B cell (primary cell): ENCODE data around the gene WIPF1.

ENCODE experiments used
- EZH2 ChIP-seq: IDR thresholded peaks from 2 replicates; pipeline ENCODE4 v1.6.1; 2012; ENCODE audit warnings: borderline replicate concordance, low read depth, mild to moderate bottlenecking, moderate library complexity, low read length; ENCODE audit not compliant: insufficient read depth, poor library complexity, severe bottlenecking
- TF ChIP-seq, protein P1 (sequence below): fragments of 200-600 bp; IDR thresholded peaks from one replicate; pipeline ENCODE4 v1.8.0; 2022; ENCODE audit warnings: antibody characterized with exemption, mild to moderate bottlenecking

DNA sequence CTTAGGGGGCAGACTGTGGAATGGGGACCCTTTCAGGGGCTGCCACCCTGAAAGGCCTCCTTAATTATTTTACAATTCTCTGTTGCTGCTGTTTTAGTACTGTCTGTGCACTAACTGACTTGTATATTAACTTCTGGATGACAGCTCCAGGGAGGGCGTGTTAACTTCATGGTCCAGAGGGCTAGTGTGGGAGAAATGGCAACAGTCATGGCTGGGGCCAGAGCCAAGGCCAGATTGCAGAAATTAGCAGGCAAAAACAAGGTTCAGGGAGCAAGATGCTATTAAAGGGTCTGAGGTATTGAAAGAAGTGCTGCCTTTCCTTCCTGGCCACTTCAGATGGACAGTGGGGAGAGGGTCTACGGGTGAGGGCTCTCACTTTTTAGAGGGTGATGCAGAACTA is 9.1 kb downstream of the WIPF1 start:
- TF ChIP-seq, protein P1, sequence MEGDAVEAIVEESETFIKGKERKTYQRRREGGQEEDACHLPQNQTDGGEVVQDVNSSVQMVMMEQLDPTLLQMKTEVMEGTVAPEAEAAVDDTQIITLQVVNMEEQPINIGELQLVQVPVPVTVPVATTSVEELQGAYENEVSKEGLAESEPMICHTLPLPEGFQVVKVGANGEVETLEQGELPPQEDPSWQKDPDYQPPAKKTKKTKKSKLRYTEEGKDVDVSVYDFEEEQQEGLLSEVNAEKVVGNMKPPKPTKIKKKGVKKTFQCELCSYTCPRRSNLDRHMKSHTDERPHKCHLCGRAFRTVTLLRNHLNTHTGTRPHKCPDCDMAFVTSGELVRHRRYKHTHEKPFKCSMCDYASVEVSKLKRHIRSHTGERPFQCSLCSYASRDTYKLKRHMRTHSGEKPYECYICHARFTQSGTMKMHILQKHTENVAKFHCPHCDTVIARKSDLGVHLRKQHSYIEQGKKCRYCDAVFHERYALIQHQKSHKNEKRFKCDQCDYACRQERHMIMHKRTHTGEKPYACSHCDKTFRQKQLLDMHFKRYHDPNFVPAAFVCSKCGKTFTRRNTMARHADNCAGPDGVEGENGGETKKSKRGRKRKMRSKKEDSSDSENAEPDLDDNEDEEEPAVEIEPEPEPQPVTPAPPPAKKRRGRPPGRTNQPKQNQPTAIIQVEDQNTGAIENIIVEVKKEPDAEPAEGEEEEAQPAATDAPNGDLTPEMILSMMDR, result no peak
- no peak for TF ChIP-seq EZH2
